GM21786 (cell line): ENCODE results near the gene IGSF8.

Experiments used
- ATAC-seq: cut with Tn5 transposase; IDR thresholded peaks from one replicate; pipeline ENCODE4 v1.9.1; 2021; ENCODE audit not compliant: unreplicated experiment

Gene IGSF8

GRCh38 chr1:160097911-160098851, at the start of gene IGSF8:
Gene IGSF8 (minus strand): TSS chr1:160098619. CDS start chr1:160098472, 147 bp downstream.
- peak; percentile 35 for ATAC-seq

DNA sequence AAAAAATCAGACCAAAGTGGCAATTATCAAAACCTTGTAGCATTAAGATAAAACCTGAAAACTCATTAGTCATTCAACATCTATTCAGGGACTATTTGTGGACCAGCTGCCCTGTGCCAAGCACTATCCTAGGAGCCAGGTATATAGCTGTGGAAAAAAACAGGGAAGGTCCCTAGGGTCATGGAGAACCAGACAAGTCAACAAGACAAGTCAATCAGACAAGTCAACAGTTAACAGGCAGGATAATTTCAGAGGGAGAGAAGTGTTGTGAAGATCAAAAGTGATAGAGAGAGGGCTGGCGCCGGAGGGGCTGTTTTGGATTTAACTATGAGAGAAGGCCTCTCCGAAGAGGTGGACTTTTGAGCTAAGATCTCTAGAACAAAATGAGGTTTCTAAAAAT, 49.7 kb upstream of the IGSF8 start:
- ATAC-seq: no peak

DNA sequence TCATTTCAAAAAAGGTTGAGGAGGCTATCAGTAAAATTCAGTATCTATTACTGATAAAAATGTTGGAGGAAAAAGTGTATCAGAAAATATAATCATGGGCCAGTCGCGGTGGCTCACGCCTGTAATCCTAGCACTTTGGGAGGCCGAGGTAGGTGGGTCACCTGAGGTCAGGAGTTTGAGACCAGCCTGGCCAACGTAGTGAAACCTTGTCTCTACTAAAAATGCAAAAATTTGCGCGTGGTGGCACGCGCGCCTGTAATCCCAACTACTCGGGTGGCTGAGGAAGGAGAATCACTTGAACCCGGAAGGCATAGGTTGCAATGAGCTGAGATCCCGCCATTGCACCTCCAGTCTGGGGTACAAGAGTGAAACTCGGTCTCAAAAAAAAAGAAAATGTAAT, 47.7 kb upstream of the IGSF8 start:
- no peak for ATAC-seq

GRCh38 chr1:160144921-160145320, 46.5 kb upstream of the IGSF8 start:
- no peak for ATAC-seq

GRCh38 chr1:160143695-160144094, 45.3 kb upstream of the IGSF8 start:
- ATAC-seq: no peak

GRCh38 chr1:160139840-160140239, 41.4 kb upstream of the IGSF8 start:
- no peak for ATAC-seq

- no peak for ATAC-seq
These were observed 38.9 kb upstream of the IGSF8 start for GRCh38 chr1:160137216-160137862.

DNA sequence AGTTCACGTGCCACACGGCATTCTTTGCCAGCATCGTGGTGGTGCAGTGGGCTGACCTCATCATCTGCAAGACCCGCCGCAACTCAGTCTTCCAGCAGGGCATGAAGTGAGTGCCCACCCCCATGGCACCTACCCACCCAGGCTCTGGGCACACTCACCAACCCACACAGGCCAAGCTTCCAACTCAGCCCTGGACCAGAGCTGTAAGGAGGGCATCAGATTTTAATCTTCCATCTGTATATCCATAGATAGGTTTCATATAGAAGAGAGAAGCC, 38.4 kb upstream of the IGSF8 start:
- no peak for ATAC-seq

- ATAC-seq: no peak
These were observed 37.9 kb upstream of the IGSF8 start for GRCh38 chr1:160136121-160136925.

DNA sequence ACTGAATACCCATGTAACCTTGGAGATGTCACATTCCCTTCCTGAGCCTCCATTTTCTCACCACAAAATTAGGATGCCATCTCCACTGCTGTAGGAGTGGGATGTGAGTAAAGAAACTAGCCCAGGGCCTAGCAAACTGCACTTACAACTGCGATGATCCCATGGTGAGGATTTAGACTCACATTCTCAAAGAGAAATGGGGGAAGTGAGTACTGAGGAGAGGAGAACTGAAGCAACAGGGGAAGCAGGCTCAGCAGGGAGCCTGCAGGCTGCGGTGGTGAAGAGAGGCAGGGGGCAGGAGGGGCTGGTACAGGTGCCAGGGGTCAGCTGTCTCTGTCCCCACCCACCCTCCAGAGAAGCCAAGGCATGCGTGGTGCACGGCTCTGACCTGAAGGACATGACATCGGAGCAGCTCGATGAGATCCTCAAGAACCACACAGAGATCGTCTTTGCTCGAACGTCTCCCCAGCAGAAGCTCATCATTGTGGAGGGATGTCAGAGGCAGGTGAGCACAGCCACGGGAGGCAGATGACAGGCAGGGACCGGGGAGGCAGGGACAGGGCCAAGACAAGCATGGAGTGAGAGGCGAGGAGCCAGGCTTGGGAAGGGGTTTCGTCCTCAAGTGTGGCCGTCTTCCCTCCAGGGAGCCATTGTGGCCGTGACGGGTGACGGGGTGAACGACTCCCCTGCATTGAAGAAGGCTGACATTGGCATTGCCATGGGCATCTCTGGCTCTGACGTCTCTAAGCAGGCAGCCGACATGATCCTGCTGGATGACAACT, 36.6 kb upstream of the IGSF8 start:
- no peak for ATAC-seq

- no peak for ATAC-seq
These were observed 35.8 kb upstream of the IGSF8 start for GRCh38 chr1:160133990-160134770.

DNA sequence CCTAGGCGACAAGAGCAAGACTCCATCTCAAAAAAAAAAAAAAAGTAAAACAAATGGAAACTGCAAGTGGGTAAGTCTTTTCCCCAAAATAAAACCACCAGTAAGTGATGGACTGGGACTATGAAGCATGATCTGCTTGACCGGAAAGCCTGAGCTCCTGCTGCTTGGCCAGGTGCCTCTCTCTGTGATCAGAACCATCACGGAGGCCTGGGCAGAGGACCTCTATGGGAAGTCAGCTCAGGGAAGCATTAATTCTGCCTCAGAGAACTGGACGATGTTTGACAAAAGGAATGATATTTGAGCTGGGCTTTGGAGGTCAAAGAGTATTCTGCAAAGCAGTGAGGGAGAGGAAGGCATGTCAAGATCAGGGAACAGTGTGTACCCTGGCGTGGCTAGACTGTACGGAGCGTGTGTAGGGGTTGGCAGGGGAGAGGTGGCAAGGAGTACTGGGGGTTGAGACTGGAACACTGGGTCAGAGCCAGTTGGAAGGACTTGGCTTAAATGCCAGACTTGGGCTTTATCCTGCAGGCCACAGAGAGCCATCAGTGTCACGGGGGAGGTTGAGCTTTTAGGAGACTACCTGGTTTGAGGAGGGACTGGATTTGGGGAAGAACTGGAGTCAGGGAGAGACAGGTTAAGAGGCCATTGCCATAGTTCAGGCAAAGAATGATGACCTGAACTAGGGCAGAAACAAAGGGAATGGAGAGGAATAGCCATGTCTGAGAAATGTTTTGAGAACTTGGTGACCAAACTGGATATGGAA, 33.6 kb upstream of the IGSF8 start:
- no peak for ATAC-seq

- no peak for ATAC-seq
These were observed 32.5 kb upstream of the IGSF8 start for GRCh38 chr1:160130939-160131338.

DNA sequence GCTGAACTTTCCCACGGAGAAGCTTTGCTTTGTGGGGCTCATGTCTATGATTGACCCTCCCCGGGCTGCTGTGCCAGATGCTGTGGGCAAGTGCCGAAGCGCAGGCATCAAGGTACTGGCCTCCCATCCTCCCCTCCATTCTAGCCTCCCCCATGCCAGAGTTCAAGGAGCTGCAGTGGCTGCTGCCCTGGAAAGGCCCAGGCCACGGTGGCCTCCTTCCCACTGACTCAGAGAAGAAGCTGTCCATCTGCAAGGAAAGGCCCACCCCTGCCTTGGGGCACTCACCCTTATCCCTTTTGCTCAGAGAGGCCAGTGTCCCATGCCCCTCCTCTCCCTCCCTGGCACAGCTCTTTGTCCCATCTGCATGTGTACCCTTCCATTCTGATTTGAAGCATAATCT, 32.1 kb upstream of the IGSF8 start:
- no peak for ATAC-seq

GRCh38 chr1:160129966-160130365, 31.5 kb upstream of the IGSF8 start:
- ATAC-seq: no peak

- ATAC-seq: no peak
These were observed 31.1 kb upstream of the IGSF8 start for GRCh38 chr1:160129558-160129957.

GRCh38 chr1:160129046-160129445, 30.6 kb upstream of the IGSF8 start:
- ATAC-seq: no peak

- ATAC-seq: no peak
These were observed 30.2 kb upstream of the IGSF8 start for GRCh38 chr1:160128636-160129035.

DNA sequence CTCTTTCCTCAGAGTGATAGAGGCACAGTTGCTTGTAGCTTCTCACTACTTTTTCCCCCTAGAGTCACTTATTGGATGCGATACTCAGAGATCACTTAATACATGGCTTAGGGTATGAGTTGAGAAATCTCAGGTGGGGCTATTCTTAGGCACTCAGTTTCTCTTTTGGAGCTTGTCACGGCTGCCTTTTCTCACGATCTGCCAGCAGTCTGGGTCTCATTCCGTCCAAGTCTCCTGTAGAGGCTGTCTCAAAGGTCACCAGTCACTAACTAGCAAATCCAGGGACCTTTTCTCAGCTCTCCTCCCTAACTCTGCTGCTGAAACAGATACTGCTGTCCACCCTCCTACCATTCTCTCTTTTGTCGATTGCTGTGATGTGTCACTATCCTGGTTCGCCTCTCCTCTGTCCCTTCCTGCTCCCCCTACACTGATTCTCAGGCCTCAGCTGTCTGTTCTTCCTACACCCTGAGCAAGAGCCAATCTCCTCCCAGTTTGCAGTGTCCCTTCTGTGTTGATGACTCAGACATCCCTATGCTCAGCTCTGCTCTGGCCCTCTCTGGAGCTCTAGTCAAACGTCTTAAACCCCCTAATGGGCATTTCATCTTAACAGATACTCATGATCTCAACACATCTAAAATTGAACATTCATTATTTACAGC, 29.6 kb upstream of the IGSF8 start:
- no peak for ATAC-seq
